Left ventricle myocardium inferior (tissue), 1 donor: ENCODE results near the gene STOX1. TPM values are rescaled to one million over a fixed set of nuclear protein-coding genes. Genes with fewer than 3 reads are reported as not detected.

Experiments used
- DNase-seq: peaks from one replicate; pipeline ENCODE4 v3.0.0-alpha.2; 2020
- H3K27ac ChIP-seq: fragments of 200-600 bp; replicated peaks from 2 replicates; pipeline ENCODE4 v1.8.0; 2021
- H3K27me3 ChIP-seq: fragments of 200-600 bp; 2 replicates; pipeline ENCODE4 v1.8.0; 2021; ENCODE audit warnings: low read depth
- H3K36me3 ChIP-seq: fragments of 200-600 bp; 2 replicates; pipeline ENCODE4 v1.8.0; 2021
- H3K4me1 ChIP-seq: fragments of 200-600 bp; 2 replicates; pipeline ENCODE4 v1.8.0; 2021
- H3K4me3 ChIP-seq: fragments of 200-600 bp; 2 replicates; pipeline ENCODE4 v1.8.0; 2021; ENCODE audit warnings: mild to moderate bottlenecking, moderate library complexity
- H3K9me3 ChIP-seq: fragments of 200-600 bp; replicated peaks from 2 replicates; pipeline ENCODE4 v1.8.0; 2021
- intact Hi-C: fragments of 100-400 bp; cut with micrococcal nuclease; formaldehyde crosslinking; loops from one replicate; pipeline ENCODE4 v1.11.0; 2022
- total RNA-seq: library from RNA; stranded (reverse); fragmentation: NEBNext Ultra II Directional; extraction: Animal tissue kit (Norgen Biotek cat#: 25700); gene quantifications from one replicate; pipeline ENCODE4 v1.2.1, GENCODE V29; 2021
- TF ChIP-seq, protein P1 (sequence below): fragments of 200-600 bp; IDR thresholded peaks from 2 replicates; pipeline ENCODE4 v1.8.0; 2021; ENCODE audit warnings: antibody characterized with exemption, mild to moderate bottlenecking, borderline replicate concordance
- donor health status: DM: no; HTN: yes; CAD: no; lungs with severe emphysema.

The STOX1 gene
- total RNA-seq, 1 donor from 2014 or later, result 0.33 TPM

DNA sequence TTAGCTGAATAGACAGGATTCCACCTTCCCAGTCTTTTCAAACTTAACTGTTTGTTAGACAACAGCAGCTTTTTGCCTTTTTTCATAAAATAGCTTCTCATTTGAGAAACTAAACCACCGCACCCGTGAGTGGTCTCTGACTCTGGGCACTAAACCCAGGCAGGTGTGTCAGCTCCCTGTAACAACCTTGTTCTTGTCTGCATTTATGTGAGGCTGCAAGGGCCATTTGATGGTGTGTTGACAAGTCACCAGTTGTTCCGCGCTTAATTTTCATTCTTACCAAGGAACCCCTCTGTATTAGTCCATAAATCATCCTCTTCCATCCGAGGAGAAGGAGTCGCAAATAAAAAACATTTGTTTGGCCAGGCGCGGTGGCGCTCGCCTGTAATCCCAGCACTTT, 1.5 kb downstream of the STOX1 start:
- H3K4me3 ChIP-seq, result no peak overlapping the region
- no peaks in the 10 kb centered on the region for H3K36me3 ChIP-seq
- intact Hi-C loops, result no loop called here
- peaks cover 11% of the 10 kb centered on the region for H3K4me1 ChIP-seq
- H3K27ac ChIP-seq, result no peak overlapping the region
- no peaks in the 10 kb centered on the region for H3K9me3 ChIP-seq
- H3K27me3 ChIP-seq, result peaks cover 39% of the 10 kb centered on the region
- TF ChIP-seq, protein P1, sequence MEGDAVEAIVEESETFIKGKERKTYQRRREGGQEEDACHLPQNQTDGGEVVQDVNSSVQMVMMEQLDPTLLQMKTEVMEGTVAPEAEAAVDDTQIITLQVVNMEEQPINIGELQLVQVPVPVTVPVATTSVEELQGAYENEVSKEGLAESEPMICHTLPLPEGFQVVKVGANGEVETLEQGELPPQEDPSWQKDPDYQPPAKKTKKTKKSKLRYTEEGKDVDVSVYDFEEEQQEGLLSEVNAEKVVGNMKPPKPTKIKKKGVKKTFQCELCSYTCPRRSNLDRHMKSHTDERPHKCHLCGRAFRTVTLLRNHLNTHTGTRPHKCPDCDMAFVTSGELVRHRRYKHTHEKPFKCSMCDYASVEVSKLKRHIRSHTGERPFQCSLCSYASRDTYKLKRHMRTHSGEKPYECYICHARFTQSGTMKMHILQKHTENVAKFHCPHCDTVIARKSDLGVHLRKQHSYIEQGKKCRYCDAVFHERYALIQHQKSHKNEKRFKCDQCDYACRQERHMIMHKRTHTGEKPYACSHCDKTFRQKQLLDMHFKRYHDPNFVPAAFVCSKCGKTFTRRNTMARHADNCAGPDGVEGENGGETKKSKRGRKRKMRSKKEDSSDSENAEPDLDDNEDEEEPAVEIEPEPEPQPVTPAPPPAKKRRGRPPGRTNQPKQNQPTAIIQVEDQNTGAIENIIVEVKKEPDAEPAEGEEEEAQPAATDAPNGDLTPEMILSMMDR, result no peak
- DNase-seq, result no peak

- peaks cover 36% of the 10 kb centered on the region for H3K27me3 ChIP-seq
Observed at GRCh38 chr10:68829521-68829920, 2.2 kb downstream of the STOX1 start.

GRCh38 chr10:68829952-68830351, 2.6 kb downstream of the STOX1 start:
- intact Hi-C loops, result no loop called here
- H3K36me3 ChIP-seq, result no peaks in the 10 kb centered on the region
- H3K9me3 ChIP-seq, result no peaks in the 10 kb centered on the region
- H3K27me3 ChIP-seq, result peaks cover 32% of the 10 kb centered on the region
- H3K4me1 ChIP-seq, result peaks cover 11% of the 10 kb centered on the region
- H3K4me3 ChIP-seq, result no peak overlapping the region
- DNase-seq, result no peak
- H3K27ac ChIP-seq, result no peak overlapping the region
- TF ChIP-seq, protein P1, result no peak

More at GRCh38 chr10:68829521-68829920, 2.2 kb downstream of the STOX1 start:
- intact Hi-C loops, result no loop called here
- H3K4me1 ChIP-seq, result peaks cover 11% of the 10 kb centered on the region
- no peaks in the 10 kb centered on the region for H3K9me3 ChIP-seq
- no peak overlapping the region for H3K4me3 ChIP-seq
- no peaks in the 10 kb centered on the region for H3K36me3 ChIP-seq
- DNase-seq, result no peak
- TF ChIP-seq, protein P1, result no peak
- H3K27ac ChIP-seq, result no peak overlapping the region

- Histone ChIP-seq H3K27ac (no peak overlapping the region), H3K4me1 (peaks cover 6% of the 10 kb centered on the region), H3K27me3 (peaks cover 11% of the 10 kb centered on the region), H3K4me3 (no peak overlapping the region), H3K9me3 (no peaks in the 10 kb centered on the region), H3K36me3 (no peaks in the 10 kb centered on the region)
- TF ChIP-seq, protein P1, result no peak
- DNase-seq, result no peak
- intact Hi-C loops, result no loop called here
Observed at GRCh38 chr10:68831961-68832455, 4.7 kb downstream of the STOX1 start.

DNA sequence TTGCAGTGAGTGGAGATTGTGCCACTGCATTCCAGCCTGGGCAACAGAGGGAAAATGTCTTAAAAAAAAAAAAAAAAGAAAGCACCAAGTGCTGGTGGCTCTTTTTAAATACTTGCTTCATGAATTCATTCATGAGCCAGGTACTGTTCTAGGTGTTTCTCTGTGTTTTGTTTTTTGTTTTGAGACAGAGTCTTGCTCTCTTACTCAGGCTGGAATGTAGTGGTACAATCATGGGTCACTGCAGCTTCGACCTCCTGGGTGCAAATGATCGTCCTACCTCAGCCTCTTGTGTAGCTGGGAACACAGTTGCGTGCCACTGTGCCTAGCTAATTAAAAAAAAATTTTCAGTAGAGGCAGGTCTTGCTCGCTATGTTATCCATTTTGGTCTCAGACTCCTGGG, 5.3 kb downstream of the STOX1 start:
- TF ChIP-seq, protein P1, result no peak
- no peak for DNase-seq
- Histone ChIP-seq H3K4me3 (no peak overlapping the region), H3K36me3 (no peaks in the 10 kb centered on the region), H3K27me3 (peaks cover 9% of the 10 kb centered on the region), H3K4me1 (peaks cover 4% of the 10 kb centered on the region), H3K9me3 (no peaks in the 10 kb centered on the region), H3K27ac (no peak overlapping the region)
- intact Hi-C loops, result no loop called here
